T-helper 22 cell (primary cell): Measurements from ENCODE around the gene MACROH2A2.
"Not testable (repeated sequence)": the region's sequence is repeated elsewhere in the genome, so short reads cannot be mapped to it uniquely, and the experiment has no call there.

ENCODE experiments used
- DNase-seq: peaks from one replicate; pipeline ENCODE4 v3.0.0-alpha.2; 2020; ENCODE audit warnings: low read depth

Gene MACROH2A2

GRCh38 chr10:70158113-70158512 is 105.5 kb downstream of the MACROH2A2 start:
- DNase-seq = no peak

GRCh38 chr10:70159366-70159765 is 106.7 kb downstream of the MACROH2A2 start:
- not testable (repeated sequence) for DNase-seq

- DNase-seq = no peak
Observed at GRCh38 chr10:70160798-70161197, 108.2 kb downstream of the MACROH2A2 start.
